ENCODE measurements around the gene NSD1. TPM values are rescaled to one million over a fixed set of nuclear protein-coding genes. Genes with fewer than 3 reads are reported as not detected.
A peak's percentile ranks its signal among the peaks of the same experiment; 100 is the strongest.

Gene NSD1
- total RNA-seq, 2 experiments from 2014 or later = 83.2 to 92.9 TPM

DNA sequence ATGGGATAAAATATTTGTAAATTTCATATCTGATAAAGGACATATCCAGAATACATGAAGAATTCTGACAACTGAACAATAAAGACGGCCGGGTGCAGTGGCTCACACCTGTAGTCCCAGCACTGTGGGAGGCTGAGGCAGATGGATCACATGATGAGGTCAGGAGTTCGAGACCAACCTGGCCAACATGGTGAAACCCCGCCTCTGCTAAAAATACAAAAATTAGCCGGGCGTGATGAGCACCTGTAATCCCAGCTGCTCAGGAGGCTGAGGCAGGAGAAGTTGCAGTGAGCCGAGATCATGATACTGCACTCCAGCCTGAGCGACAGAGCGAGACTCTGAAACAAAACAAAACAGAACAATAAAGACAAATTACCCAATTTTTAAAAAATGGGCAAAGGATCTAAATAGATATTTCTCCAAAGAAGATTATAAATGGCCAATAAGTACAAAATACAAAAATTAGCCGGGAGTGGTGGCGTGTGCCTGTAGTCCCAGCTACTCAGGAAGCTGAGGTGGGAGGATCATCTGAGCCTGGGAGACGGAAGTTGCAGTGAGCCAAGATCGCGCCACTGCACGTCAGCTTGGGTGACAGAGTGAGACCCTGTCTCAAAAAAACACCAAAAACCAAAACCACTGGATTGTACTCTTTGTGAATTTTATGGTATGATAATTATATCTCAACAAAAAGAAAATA, 9.6 kb upstream of the NSD1 start:
- Mint-ChIP-seq H3K4me1 (peaks cover 12% of the 10 kb centered on the region), H3K4me3 (no peak overlapping the region), H3K27me3 (peaks cover 3% of the 10 kb centered on the region), H3K36me3 (ENCODE audit: low read depth) (no peaks in the 10 kb centered on the region), H3K27ac (no peak overlapping the region), H3K9me3 (peaks cover 2% of the 10 kb centered on the region)
- CTCF ChIA-PET = interaction anchor here (0.9 to 1.2 kb wide), 3 partner anchors 10 to 186 kb away, joined by 3 read pairs; no protein-coding TSS in a partner anchor
- POLR2A ChIA-PET = no interaction called here
- no peak for DNase-seq

DNA sequence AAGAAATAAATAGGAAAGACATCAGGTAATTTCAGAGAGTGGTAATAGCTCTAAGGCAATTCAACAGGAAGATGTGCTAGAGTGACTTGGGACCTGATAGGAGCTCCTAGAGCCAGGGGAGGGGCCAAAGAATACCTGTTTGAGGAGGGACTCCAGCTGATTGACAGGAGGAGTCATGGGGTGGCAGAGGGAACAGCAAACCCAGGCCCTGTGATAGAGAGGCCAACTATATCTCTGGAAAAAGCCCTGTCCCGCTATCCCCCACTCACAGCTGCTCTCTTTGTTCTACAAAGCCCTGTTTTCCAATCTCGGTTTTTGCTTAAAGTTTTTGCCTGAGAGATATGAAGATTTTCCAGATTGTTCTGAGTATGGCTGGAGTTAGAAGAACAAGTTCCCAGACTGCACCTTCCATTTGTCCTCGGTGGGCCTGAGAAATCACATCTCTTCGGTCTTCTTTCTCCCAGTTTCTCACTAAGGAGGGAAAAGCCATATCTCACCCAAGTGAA, 9.0 kb upstream of the NSD1 start:
- peaks cover 2% of the 10 kb centered on the region for H3K9me3 Mint-ChIP-seq
- peaks cover 3% of the 10 kb centered on the region for H3K27me3 Mint-ChIP-seq
- H3K36me3 Mint-ChIP-seq (ENCODE audit: low read depth) = no peaks in the 10 kb centered on the region
- H3K27ac Mint-ChIP-seq = no peak overlapping the region
- H3K4me1 Mint-ChIP-seq = peaks cover 18% of the 10 kb centered on the region
- ChIA-PET CTCF (interaction anchor here (0.9 to 1.2 kb wide), 3 partner anchors 11 to 185 kb away, joined by 3 read pairs; no protein-coding TSS in a partner anchor), POLR2A (no interaction called here)
- DNase-seq = no peak
- H3K4me3 Mint-ChIP-seq = no peak overlapping the region

DNA sequence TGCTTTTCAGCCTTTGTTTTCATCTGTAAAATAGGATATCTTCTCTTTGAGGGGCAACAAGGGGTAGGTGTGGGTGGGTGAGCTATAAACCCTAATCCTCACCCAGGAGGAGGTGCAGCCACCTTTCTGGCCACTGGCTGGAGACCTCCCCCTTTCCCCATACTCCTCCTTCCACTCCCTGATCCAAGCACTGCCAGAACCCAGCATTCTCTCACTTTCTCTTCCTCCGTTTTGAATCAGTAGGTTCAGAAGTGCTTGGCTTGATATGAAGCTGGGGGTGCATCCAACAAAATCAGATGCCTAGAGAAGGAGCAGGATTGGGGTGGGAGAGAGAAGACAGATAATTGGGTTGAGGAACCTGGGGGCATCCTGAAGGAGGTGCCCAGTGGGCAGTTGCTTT, 6.8 kb upstream of the NSD1 start:
- Mint-ChIP-seq H3K9me3 (peaks cover 2% of the 10 kb centered on the region), H3K4me1 (peaks cover 31% of the 10 kb centered on the region)

DNA sequence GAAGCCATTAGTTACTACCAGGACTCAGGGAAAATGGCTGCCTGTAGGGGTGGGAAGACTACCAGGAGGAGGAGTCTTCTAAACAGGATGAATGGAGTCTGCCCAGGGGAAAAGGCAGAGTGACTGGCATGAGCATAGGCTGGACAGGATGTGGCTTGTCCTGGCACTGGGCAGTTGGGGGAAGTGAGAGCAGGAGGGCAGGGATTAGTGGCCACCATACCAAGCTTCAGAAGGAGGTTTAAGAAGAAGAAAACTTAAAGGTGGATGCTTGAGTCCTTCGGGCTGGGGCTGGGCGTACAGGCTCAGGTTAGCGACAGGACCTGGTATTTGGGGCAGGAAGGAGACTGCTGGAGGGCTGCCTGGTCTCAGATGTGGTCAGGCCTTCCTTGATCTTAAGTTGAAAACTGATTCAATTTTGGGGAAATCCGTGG, 5.0 kb upstream of the NSD1 start:
- Mint-ChIP-seq H3K9me3 (peaks cover 2% of the 10 kb centered on the region), H3K27me3 (no peaks in the 10 kb centered on the region), H3K4me1 (peaks cover 33% of the 10 kb centered on the region), H3K27ac (peak overlapping the region; percentile 73), H3K36me3 (ENCODE audit: low read depth) (no peaks in the 10 kb centered on the region), H3K4me3 (peak overlapping the region; percentile 5)
- ChIA-PET POLR2A (no interaction called here), CTCF (interaction anchor here (0.6 to 1.9 kb wide), 10 partner anchors 9 to 468 kb away, joined by 3 to 10 read pairs (median 3); no protein-coding TSS in a partner anchor)
- no peak for DNase-seq

More for the DNA sequence above, 6.8 kb upstream of the NSD1 start:
- POLR2A ChIA-PET = no interaction called here
- Mint-ChIP-seq H3K36me3 (ENCODE audit: low read depth) (no peaks in the 10 kb centered on the region), H3K27me3 (peaks cover 3% of the 10 kb centered on the region), H3K27ac (no peak overlapping the region), H3K4me3 (no peak overlapping the region)
- CTCF ChIA-PET = interaction anchor here (1.1 to 1.9 kb wide), 4 partner anchors 9 to 183 kb away, joined by 3 to 9 read pairs (median 6); no protein-coding TSS in a partner anchor
- no peak for DNase-seq

DNA sequence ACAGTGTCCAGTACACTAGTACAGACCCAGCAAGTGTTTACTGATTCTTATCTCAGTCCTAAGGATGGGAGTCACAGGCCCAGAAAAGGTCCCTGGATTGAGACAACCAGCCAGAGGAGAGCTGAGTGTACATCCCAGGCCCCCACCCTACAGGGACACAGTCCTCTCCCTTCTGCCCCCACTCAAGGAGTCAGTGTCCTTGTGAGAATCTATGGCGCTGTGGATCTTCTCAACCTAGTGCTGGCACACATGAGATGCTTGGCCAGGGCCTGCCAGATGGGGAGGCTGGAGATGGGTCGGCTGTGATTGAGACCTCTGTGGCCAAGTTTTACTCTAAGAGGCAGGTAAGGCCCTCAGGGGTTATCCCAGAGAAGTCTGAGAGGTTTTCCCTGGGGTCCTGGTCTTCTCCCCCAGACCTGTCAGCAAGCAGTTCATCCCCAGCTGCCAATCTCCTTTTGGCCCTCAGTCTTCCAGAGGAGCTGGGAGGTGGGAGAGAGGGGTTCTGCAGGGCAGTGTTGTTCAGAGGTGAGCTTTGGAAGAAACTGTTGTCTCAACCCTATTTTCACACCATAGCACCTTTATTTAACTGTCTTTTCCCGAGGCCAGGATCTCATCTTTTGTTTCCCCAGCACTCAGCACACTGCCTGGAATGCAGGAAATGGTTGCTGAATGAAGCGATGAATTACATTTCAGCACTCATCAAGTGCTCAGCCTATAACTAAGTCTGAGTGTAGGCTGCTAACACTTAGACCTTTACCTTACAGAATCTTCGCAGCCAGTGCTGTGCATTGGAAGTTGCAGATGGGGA, 3.2 kb upstream of the NSD1 start:
- peaks cover 38% of the 10 kb centered on the region for H3K4me1 Mint-ChIP-seq
- DNase-seq = no peak
- no peak overlapping the region for H3K4me3 Mint-ChIP-seq
- H3K27ac Mint-ChIP-seq = no peak overlapping the region
- H3K27me3 Mint-ChIP-seq = no peaks in the 10 kb centered on the region
- peaks cover 2% of the 10 kb centered on the region for H3K9me3 Mint-ChIP-seq
- ChIA-PET CTCF (interaction anchor here (1.9 kb wide), 1 partner anchor 274 kb away, joined by 4 read pairs; no protein-coding TSS in a partner anchor), POLR2A (no interaction called here)
- peaks cover 9% of the 10 kb centered on the region for H3K36me3 Mint-ChIP-seq (ENCODE audit: low read depth)

DNA sequence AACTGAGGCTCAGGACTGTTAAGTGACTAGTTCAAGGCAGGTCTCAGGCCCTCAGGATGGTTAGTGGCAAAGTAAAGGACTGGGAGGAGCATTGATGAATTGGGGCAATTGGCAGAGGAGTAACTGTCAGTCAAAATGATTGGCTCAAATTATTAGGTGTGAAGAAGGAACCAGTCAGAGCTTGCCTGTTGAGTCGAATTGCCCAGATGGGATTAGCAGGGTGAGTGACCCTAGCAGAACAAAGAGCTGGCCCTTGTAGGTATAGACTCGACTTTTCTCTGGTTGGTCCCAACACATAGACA, 2.6 kb upstream of the NSD1 start:
- H3K27ac Mint-ChIP-seq = no peak overlapping the region
- H3K9me3 Mint-ChIP-seq = peaks cover 2% of the 10 kb centered on the region
- H3K27me3 Mint-ChIP-seq = no peaks in the 10 kb centered on the region
- H3K4me3 Mint-ChIP-seq = no peak overlapping the region
- peaks cover 13% of the 10 kb centered on the region for H3K36me3 Mint-ChIP-seq (ENCODE audit: low read depth)
- no peak for DNase-seq
- POLR2A ChIA-PET = interaction anchor here (0.6 kb wide), 1 partner anchor 578 kb away, joined by 3 read pairs; no protein-coding TSS in a partner anchor
- H3K4me1 Mint-ChIP-seq = peaks cover 42% of the 10 kb centered on the region
- CTCF ChIA-PET = no interaction called here

DNA sequence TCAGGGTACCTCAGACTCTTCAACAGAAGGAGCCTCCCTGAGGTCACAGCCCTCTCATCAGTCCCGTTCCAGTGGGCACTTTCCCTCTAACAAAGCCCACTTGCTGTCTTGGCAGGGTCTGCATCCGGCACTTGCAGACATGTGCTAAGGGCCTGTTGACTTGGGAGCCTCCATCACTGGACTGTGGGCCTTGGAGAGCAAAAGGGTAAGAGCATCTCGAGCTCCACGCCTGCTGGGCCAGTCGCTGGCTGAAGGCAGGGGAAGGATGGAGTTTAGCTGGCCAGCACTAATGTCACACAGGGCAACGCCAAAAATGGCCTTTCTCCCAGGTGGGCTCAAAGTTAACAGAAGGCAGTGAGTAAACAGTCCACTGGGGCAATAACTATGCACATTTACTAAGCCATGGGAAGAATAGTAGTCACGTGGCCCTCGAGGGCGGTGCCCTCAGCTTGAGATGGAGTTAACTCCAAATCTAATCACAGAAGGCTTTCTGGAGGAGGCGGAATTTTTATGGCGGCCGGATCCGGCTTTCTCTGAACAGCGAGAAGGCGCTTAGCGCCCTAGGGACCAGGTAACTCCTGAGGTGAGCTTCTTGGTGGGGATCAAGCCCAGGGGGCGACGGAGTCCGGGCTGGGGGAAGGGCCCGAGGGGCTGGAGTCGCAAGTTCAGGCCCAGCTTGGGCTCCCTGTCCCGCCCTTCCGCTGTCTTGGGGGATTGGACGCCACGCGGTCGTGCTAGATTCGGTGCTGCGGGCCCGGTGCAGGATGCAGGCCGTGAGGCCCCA, 2.0 kb upstream of the NSD1 start:
- H3K36me3 Mint-ChIP-seq (ENCODE audit: low read depth) = peaks cover 18% of the 10 kb centered on the region
- peaks cover 2% of the 10 kb centered on the region for H3K9me3 Mint-ChIP-seq
- H3K4me1 Mint-ChIP-seq = peaks cover 48% of the 10 kb centered on the region
- H3K27ac Mint-ChIP-seq = peak overlapping the region; percentile 81
- no peak for DNase-seq
- POLR2A ChIA-PET = interaction anchor here (0.6 kb wide), 1 partner anchor 579 kb away, joined by 3 read pairs; no protein-coding TSS in a partner anchor
- peak overlapping the region; percentile 1 for H3K4me3 Mint-ChIP-seq
- CTCF ChIA-PET = no interaction called here
- H3K27me3 Mint-ChIP-seq = no peaks in the 10 kb centered on the region

DNA sequence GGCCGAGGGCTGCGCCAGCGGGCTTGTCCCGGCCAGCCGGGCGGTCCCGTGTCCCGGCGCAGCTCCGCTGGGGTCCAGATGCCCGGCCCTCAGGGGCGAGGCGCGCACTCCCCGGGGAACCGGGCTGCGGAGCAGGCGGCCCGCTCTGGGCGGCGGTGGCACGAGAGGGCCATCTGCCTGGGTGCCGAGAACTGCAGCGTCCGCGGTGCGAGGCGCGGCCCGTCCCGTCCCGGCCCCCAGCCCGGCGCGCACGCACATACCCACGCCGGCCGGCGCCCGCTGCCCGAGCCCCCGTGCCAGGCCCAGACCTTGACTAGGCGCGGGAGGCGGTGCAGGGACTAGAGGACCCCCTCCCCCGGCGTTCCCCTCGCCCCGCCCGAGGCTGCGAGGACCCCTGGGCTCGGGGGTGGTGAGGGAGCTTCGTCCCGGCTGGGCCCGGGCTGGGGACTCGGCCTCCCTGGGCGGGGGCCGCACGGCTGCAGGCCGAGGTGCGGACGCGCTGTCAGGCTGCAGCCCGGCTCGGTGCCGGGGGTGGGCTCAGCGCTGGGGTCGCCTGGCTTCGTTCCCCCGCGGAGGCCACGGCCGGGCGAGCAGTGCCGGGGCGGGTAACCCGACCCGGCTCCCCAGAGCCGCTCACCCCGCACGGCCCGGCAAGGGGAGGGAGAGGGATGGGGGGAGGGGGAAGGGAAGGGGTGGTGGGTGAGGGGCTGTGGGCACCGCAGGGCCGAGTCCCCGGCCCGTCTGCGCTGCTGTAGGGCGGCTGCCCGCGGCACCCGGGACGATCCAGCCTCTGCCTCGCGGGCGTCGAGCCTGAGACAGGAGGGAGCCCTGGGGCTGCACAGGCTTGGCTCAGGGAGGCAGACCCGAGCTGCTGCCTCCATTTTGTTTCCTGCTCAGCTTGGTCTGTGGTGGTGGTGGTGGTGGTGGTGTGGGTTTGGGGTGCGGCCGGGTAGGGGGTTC, 1.2 kb upstream of the NSD1 start:
- H3K27me3 Mint-ChIP-seq = no peaks in the 10 kb centered on the region
- H3K36me3 Mint-ChIP-seq (ENCODE audit: low read depth) = peaks cover 26% of the 10 kb centered on the region
- peak; percentile 45 for DNase-seq
- peaks cover 2% of the 10 kb centered on the region for H3K9me3 Mint-ChIP-seq
- H3K27ac Mint-ChIP-seq = peak overlapping the region; percentile 63
- H3K4me3 Mint-ChIP-seq = no peak overlapping the region
- CTCF ChIA-PET = interaction anchor here (1.4 to 2.4 kb wide), 2 partner anchors 18 to 171 kb away, joined by 3 to 11 read pairs; partner anchors contain the start of genes PRELID1 and RAB24
- H3K4me1 Mint-ChIP-seq = peaks cover 56% of the 10 kb centered on the region
- POLR2A ChIA-PET = interaction anchor here (0.6 kb wide), 1 partner anchor 270 kb away, joined by 3 read pairs; no protein-coding TSS in a partner anchor

DNA sequence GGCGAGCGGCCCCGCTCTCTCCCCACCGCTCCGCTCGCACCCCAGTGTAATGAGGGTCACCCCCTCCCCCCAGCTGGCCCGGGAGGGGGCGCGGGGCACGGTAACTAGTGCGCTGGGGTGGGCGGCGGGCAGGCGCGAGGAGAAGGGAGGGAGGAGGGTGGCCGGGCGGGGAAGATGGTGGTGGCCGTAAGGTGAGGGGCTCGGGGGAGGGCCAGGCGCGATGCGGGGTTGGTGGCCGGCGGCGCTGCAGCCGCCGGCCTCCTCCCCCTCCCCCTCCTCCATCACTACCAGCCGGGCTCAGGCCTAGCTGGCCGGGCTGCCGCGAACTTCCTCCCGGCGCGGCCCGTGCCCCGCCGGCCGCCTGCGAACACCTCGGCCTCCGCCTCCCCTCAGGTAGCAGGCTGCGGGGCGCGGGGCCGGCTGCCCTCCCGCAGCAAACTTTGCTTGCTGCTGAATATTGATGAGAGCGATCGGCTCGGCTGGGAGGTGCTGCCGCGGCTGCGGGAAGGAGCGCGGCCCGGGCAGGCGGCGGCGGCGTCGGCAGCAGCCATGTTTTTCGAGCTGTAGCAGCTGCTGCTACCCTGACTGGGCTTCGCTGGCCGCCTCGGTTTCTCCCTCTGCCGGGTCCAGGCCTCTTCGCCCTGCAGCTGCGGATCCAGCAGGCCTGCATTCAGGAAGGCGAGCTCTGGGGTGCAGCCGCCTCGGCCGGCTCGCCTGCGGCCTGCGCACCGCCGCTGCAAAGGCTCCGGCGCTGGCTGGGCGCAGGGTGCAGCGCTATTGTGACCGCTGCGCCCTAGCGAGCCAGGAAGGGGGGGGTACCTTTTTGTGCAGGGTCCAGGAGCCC, 502 bp downstream of the NSD1 start:
- peaks cover 32% of the 10 kb centered on the region for H3K36me3 Mint-ChIP-seq (ENCODE audit: low read depth)
- no peaks in the 10 kb centered on the region for H3K27me3 Mint-ChIP-seq
- ChIA-PET POLR2A (no interaction called here), CTCF (interaction anchor here (1.4 to 2.4 kb wide), 2 partner anchors 20 to 170 kb away, joined by 3 to 11 read pairs; partner anchors contain the start of genes PRELID1 and RAB24)
- peak; percentile 37 for DNase-seq
- H3K4me1 Mint-ChIP-seq = peaks cover 50% of the 10 kb centered on the region
- peak overlapping the region; percentile 94 for H3K27ac Mint-ChIP-seq
- H3K9me3 Mint-ChIP-seq = no peaks in the 10 kb centered on the region
- peak overlapping the region; percentile 87 for H3K4me3 Mint-ChIP-seq

DNA sequence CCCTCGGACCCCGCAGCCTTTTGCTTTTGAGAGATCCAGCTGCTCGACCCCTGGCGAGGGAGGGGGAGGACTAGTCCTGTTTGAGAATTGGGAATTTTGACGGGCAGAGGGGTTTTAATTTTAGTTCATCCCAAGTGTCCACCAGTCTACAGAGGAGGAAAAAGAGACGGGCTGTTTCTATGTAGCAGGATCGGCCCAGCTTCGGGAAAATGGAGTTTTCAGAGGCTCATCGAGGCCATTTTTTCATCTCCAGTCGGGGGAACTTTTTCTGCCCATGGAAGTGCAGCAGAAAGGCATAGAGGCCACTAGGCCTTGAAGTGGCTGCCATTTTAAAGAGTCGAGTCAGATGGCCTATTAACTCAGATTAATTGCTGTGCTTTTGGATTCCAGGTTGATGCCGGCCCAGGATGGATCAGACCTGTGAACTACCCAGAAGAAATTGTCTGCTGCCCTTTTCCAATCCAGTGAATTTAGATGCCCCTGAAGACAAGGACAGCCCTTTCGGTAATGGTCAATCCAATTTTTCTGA, 1.2 kb downstream of the NSD1 start:
- Mint-ChIP-seq H3K27me3 (no peaks in the 10 kb centered on the region), H3K9me3 (no peaks in the 10 kb centered on the region), H3K36me3 (ENCODE audit: low read depth) (peaks cover 36% of the 10 kb centered on the region), H3K4me3 (peak overlapping the region; percentile 87), H3K27ac (peak overlapping the region; percentile 94), H3K4me1 (peaks cover 49% of the 10 kb centered on the region)
- POLR2A ChIA-PET = no interaction called here
- CTCF ChIA-PET = interaction anchor here (1.0 to 2.4 kb wide), 2 partner anchors 20 to 21 kb away, joined by 3 to 11 read pairs; no protein-coding TSS in a partner anchor
- no peak for DNase-seq

All from activated CD4-positive, alpha-beta T cell treated with anti-CD3 and anti-CD28 coated beads, Interleukin-2, amount 10 ng/mL, durations not matched to agents 7 days and 5 days (primary cell).